IPS-NIHi11 (cell line): ENCODE data around the gene PRKCG.
"Not testable (repeated sequence)": the region's sequence is repeated elsewhere in the genome, so short reads cannot be mapped to it uniquely, and the experiment has no call there.

Source experiments
- DNase-seq: peaks from one replicate; pipeline ENCODE4 v3.0.0; 2012; ENCODE audit warnings: mixed read lengths, low spot score

PRKCG gene

GRCh38 chr19:53881482-53882390, at the start of gene PRKCG:
Gene PRKCG, plus strand, starts transcription at chr19:53882197. Its CDS starts 298 bp downstream, at chr19:53882495.
- peak; percentile 60 for DNase-seq

GRCh38 chr19:53832861-53833260, 49.1 kb upstream of the PRKCG start:
- not testable (repeated sequence) for DNase-seq

GRCh38 chr19:53838446-53838845, 43.6 kb upstream of the PRKCG start:
- not testable (repeated sequence) for DNase-seq

- not testable (repeated sequence) for DNase-seq
Measured at GRCh38 chr19:53840241-53840640, 41.8 kb upstream of the PRKCG start.

GRCh38 chr19:53840914-53841313, 41.1 kb upstream of the PRKCG start:
- not testable (repeated sequence) for DNase-seq

- DNase-seq, result no peak
Measured at GRCh38 chr19:53844849-53845246, 37.1 kb upstream of the PRKCG start.

GRCh38 chr19:53847555-53847954, 34.4 kb upstream of the PRKCG start:
- no peak for DNase-seq

- no peak for DNase-seq
Measured at GRCh38 chr19:53849237-53849676, 32.7 kb upstream of the PRKCG start.

- DNase-seq, result no peak
Measured at GRCh38 chr19:53853707-53854106, 28.3 kb upstream of the PRKCG start.

- DNase-seq, result no peak
Measured at GRCh38 chr19:53864308-53864836, 17.6 kb upstream of the PRKCG start.

GRCh38 chr19:53865523-53865917, 16.5 kb upstream of the PRKCG start:
- DNase-seq, result no peak

GRCh38 chr19:53865918-53866864, 15.8 kb upstream of the PRKCG start:
- peak; percentile 80 for DNase-seq

GRCh38 chr19:53866865-53867224, 15.2 kb upstream of the PRKCG start:
- peak; percentile 41 for DNase-seq

- peak; percentile 89 for DNase-seq
Measured at GRCh38 chr19:53867225-53868090, 14.5 kb upstream of the PRKCG start, which contains the start of gene MYADM. Gene MYADM, plus strand, starts transcription at chr19:53867883. Its CDS starts 5,647 bp downstream, at chr19:53873530.

- DNase-seq, result peak; percentile 37
Measured at GRCh38 chr19:53868091-53868891, 13.7 kb upstream of the PRKCG start.

- DNase-seq, result peak; percentile 82
Measured at GRCh38 chr19:53868892-53869804, 12.8 kb upstream of the PRKCG start.

- DNase-seq, result not testable (repeated sequence)
Measured at GRCh38 chr19:53869805-53870484, 12.1 kb upstream of the PRKCG start.

GRCh38 chr19:53870485-53870844, 11.5 kb upstream of the PRKCG start:
- no peak for DNase-seq

GRCh38 chr19:53871454-53871853, 10.5 kb upstream of the PRKCG start:
- DNase-seq, result no peak
